AG04449 (cell line): ENCODE results near the gene IGSF5.

ENCODE experiments used
- CTCF ChIA-PET: fragments of 350-600 bp; formaldehyde crosslinking; extraction: SDS; loops from one replicate; lab custom pipeline; 2021; ENCODE audit warnings: antibody characterized with exemption; lab: Yijun Ruan, JAX
- POLR2A ChIA-PET: fragments of 400-600, 350-600 bp; formaldehyde crosslinking; extraction: SDS; loops from one replicate; lab custom pipeline; 2020; ENCODE audit warnings: antibody characterized with exemption, inconsistent platforms; lab: Yijun Ruan, JAX
- DNase-seq: peaks from one replicate; pipeline ENCODE4 v3.0.0-alpha.2; 2010; ENCODE audit warnings: low read depth, low spot score
- H3K4me3 ChIP-seq: 2 replicates; pipeline ENCODE4 v1.5.1; 2011; ENCODE audit warnings: low read depth, mild to moderate bottlenecking, control low read depth, low read length
- CTCF ChIP-seq: IDR thresholded peaks from one replicate; pipeline ENCODE4 v1.5.1; 2011; ENCODE audit warnings: mild to moderate bottlenecking, moderate library complexity, low read length, control low read depth, inconsistent platforms; ENCODE audit not compliant: insufficient read depth; ENCODE audit errors: missing control alignments

The IGSF5 gene

DNA sequence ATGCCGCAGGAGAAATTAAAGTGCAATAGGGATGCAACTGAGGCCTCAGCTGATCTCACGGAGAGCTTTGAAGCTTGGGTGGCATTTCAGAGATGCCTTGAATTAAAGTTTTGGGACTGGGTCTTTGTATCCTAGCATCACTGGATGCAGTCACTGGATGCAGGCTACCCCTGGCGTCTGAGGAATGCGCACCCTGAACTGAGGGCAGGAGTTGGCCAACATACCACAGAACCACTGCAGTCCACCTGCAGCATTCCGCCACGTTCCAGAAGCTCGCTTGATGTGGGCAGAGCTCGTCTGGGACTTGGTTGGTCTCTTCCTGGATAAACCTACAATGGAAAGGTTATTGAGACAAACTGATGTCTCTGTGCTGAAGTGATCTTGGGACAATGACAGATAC is 34.1 kb upstream of the IGSF5 start:
- TF ChIP-seq CTCF: no peak
- CTCF ChIA-PET: interaction anchor here (17.1 kb wide), 1 partner anchor 189 kb away, joined by 482 read pairs; no protein-coding TSS in a partner anchor
- POLR2A ChIA-PET: no interaction called here
- DNase-seq: no peak
- H3K4me3 ChIP-seq: no peak overlapping the region

GRCh38 chr21:39712273-39712672 is 32.7 kb upstream of the IGSF5 start:
- H3K4me3 ChIP-seq: no peak overlapping the region
- no peak for TF ChIP-seq CTCF
- ChIA-PET CTCF (interaction anchor here (17.1 kb wide), 1 partner anchor 191 kb away, joined by 482 read pairs; no protein-coding TSS in a partner anchor), POLR2A (no interaction called here)
- no peak for DNase-seq

DNA sequence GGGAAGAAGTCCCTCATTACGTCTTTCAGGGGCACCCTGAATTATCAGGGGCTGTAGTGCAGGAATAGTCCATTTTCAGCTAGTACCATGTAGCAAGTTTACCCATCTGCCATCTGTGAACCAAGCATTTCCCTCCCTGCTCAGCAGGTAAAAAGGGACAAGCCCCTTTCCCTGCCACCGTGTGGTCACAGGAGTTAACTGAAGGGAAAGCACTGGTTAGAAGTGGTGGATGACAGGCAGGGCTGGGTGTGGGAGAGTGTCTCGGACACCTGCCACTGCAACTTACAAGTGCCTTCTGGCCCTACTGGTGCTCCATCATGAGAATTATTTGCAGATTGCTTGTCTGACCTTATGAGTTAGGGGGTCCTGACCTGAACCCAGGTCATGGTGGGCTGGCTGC is 32.0 kb upstream of the IGSF5 start:
- CTCF ChIA-PET: interaction anchor here (1.4 to 17.1 kb wide), 2 partner anchors 82 to 191 kb away, joined by 4 to 482 read pairs; no protein-coding TSS in a partner anchor
- POLR2A ChIA-PET: no interaction called here
- no peak for DNase-seq
- no peak overlapping the region for H3K4me3 ChIP-seq
- no peak for TF ChIP-seq CTCF

DNA sequence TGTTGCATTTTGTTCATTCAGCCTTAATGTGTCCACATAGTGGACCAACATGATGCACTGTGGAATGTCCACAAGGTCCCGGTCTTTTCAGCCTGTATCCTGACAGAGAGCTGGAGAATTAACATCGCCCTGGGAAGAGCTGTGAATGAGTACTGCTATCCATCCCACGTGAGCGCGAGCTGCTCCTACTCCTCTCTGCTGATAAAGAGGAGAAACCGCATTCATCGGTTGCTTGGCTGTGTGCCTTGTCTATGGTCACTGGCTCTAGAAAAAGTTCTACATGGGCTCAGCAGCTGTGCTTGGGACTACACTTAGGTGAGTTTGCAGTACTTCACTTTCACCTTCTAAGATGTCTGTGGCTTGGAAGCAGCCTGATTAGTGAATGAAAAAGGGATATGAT is 31.1 kb upstream of the IGSF5 start:
- POLR2A ChIA-PET: no interaction called here
- CTCF ChIA-PET: interaction anchor here (1.1 to 17.1 kb wide), 6 partner anchors 7 to 206 kb away, joined by 3 to 482 read pairs (median 4); no protein-coding TSS in a partner anchor
- H3K4me3 ChIP-seq: no peak overlapping the region
- DNase-seq: no peak
- no peak for TF ChIP-seq CTCF

DNA sequence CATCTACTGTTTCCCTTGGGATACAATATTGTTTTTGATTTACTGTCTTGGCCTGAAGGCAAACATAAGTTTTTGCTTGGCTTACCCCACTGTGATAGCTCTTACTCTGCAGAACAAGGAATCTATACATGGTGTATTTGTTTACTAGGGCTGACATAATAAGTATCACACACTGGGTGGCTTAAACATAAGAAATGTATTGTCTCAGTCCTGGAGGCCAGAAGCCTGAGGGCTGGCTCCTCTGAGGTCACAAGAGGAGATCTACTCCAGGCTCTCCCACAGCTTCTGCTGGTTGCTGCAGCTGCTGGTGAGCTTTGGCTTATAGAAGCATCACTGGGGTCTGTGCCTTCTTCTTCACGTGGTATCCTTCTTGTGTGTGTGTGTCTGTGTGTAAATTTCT is 30.7 kb upstream of the IGSF5 start:
- TF ChIP-seq CTCF: no peak
- DNase-seq: no peak
- CTCF ChIA-PET: interaction anchor here (1.1 to 17.1 kb wide), 6 partner anchors 7 to 206 kb away, joined by 3 to 482 read pairs (median 4); no protein-coding TSS in a partner anchor
- H3K4me3 ChIP-seq: no peak overlapping the region
- POLR2A ChIA-PET: no interaction called here

DNA sequence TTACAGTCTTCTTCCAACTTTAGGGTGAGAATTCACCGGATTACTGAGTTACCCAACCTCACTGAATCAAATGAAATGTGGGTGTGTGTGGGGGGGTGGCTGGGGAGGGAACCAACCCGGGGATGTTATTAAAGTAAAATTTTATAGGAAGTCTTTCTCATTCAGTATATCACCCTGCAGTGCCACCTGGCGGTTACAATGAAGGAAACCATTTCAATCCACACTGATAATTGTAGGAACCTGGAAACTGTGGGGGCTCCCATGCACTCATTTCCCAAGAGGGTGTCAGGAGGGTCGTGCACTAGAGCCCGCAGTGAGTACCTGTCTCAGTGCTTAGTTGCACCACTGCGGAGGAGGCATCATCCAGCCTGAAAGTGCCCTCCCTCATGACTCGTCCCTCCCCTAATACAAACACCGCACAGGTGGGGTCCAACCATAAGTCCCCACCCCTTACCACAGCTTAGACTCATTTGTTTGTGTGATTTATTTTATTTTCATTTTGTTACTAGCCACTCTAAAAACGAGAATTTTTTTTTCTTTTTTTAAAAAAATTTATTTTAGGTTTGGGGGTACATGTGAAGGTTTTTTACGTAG is 29.1 kb upstream of the IGSF5 start:
- DNase-seq: no peak
- H3K4me3 ChIP-seq: no peak overlapping the region
- TF ChIP-seq CTCF: peak; percentile 53
- ChIA-PET CTCF (interaction anchor here (0.6 to 17.1 kb wide), 16 partner anchors 9 to 218 kb away, joined by 3 to 482 read pairs (median 4); no protein-coding TSS in a partner anchor), POLR2A (no interaction called here)
